ENCODE measurements around the gene NEU1.

- TF ChIP-seq CTCF (IDR thresholded peaks at IDR 0.05) (no peak), POLR2AphosphoS5 (IDR thresholded peaks at IDR 0.05) (no peak)
Measured at GRCh38 chr6:31858707-31859106, 3.9 kb downstream of the NEU1 start.
